ENCODE measurements around the gene TTLL11.
"Not testable (repeated sequence)": the region's sequence is repeated elsewhere in the genome, so short reads cannot be mapped to it uniquely, and the experiment has no call there.

DNA sequence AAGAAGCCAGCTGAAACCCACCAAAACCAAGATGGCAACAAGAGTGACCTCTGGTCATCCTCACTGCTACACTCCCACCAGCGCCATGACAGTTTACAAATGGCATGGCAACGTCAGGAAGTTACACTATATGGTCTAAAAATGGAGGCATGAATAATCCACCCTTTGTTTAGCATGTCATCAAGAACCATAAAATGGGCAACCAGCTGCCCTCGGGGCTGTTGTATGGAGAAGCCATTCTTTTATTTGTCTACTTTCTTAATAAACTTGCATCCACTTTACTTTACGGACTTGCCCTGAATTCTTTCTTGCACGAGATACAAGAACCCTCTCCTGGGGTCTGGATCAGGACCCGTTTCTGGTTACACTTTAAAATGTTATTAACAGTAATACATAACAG is 92.6 kb downstream of the TTLL11 start:
- TF ChIP-seq, protein P1, sequence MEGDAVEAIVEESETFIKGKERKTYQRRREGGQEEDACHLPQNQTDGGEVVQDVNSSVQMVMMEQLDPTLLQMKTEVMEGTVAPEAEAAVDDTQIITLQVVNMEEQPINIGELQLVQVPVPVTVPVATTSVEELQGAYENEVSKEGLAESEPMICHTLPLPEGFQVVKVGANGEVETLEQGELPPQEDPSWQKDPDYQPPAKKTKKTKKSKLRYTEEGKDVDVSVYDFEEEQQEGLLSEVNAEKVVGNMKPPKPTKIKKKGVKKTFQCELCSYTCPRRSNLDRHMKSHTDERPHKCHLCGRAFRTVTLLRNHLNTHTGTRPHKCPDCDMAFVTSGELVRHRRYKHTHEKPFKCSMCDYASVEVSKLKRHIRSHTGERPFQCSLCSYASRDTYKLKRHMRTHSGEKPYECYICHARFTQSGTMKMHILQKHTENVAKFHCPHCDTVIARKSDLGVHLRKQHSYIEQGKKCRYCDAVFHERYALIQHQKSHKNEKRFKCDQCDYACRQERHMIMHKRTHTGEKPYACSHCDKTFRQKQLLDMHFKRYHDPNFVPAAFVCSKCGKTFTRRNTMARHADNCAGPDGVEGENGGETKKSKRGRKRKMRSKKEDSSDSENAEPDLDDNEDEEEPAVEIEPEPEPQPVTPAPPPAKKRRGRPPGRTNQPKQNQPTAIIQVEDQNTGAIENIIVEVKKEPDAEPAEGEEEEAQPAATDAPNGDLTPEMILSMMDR (conservative IDR thresholded peaks at IDR 0.05), result not testable (repeated sequence)
- not testable (repeated sequence) for TF ChIP-seq ZFX (IDR thresholded peaks at IDR 0.05)

Data from C4-2B (cell line).